ENCODE results near the gene NF2. TPM values are rescaled to one million over a fixed set of nuclear protein-coding genes. Genes with fewer than 3 reads are reported as not detected.

NF2 gene
- total and polyA plus RNA-seq, 2 of the 8 experiments (the other 6 are each of a cell fraction or from before 2014, with no cell fraction given): 17.6 to 53.6 TPM

DNA sequence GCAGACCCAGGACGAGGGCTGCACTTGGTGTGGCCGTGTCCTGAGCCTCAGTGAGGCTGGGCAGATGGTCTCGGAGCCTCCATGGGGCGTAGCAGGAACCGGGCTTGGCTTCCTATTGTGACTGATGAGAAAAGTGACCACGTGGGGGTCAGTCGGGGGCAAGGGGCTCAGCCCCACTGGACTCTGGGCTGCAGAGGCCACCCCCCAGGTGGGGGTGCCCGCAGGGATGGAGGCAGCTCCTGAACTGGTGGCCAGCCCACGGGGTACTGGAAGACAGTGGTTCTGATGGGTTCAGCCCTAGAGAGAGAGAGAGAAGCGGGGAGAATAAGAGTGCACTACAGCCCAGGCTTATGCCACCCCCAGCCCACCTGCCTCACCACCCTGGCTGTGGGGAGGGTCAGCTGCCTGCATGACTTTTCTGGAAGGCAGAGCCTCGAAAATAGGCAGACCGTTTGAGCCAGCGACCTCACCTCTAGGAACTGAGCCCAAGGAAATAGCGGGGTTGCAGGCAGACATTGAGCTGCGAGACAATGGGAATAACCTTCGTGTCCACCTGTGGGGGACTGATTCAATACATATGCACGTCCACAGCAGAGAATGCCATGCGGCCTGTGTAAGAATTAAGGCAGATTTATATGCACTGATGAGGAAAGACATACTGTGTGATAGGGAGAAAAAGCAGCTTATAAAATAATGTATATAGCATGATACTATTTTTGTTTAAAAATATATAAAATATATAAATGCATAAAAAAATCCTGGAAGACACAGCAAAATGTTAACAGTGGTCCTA is 127.8 kb downstream of the NF2 start:
- whole genome bisulfite sequencing, 2 experiments (ENCODE audit: extremely low coverage in 1 of 2, insufficient coverage in 1 of 2, insufficient read length in 1 of 2, insufficient replicate concordance in 2 of 2, low coverage in 1 of 2, low lambda C conversion rate in 2 of 2, missing lambda C conversion rate in 1 of 2): 89% methylated on average over 18 of the region's 18 CpGs; no CpG with 5 or more reads in 1 of the 2 experiments
- Histone ChIP-seq H3K4ac (replicated peaks; ENCODE audit: insufficient read length, low read depth, low read length) (no peak overlapping the region), H3K23ac (ENCODE audit: insufficient read length) (no peak overlapping the region), H2BK120ac (replicated peaks; ENCODE audit: low read depth, low read length) (no peak overlapping the region), H3K4me3 (ENCODE audit: extremely low read depth in 1 of 4, insufficient read depth in 2 of 4, low read depth in 3 of 4, low read length in 4 of 4) (no peak overlapping the region), H2BK5ac (ENCODE audit: low read depth, low read length) (no peak overlapping the region), H2AFZ (ENCODE audit: low read length) (no peak overlapping the region), H3K79me1 (ENCODE audit: low read depth, low read length) (no peaks in the 10 kb centered on the region), H3K27me3 (replicated peaks in 1 of 4; ENCODE audit: control insufficient read depth in 3 of 4, extremely low read depth in 1 of 4, insufficient read depth in 3 of 4, low read length in 3 of 4) (peaks cover 0 to 2% (median 0%) of the 10 kb centered on the region in 4 experiments; a peak in 2 of 7 replicates), H3K56ac (replicated peaks; ENCODE audit: insufficient read length, low read depth, low read length) (no peak overlapping the region), H3K4me1 (replicated peaks in 1 of 4; ENCODE audit: control insufficient read depth in 3 of 4, insufficient read depth in 4 of 4, low read length in 3 of 4) (peaks cover 0 to 18% (median 11%) of the 10 kb centered on the region in 4 experiments; a peak in 6 of 7 replicates), H3K27ac (ENCODE audit: low read depth, low read length) (no peak overlapping the region), H3K79me2 (ENCODE audit: control insufficient read depth in 1 of 2, insufficient read depth in 2 of 2, low read length in 2 of 2) (no peaks in the 10 kb centered on the region), H3K14ac (ENCODE audit: insufficient read length) (no peak overlapping the region), H3K18ac (ENCODE audit: extremely low read depth, low read length) (no peak overlapping the region), H4K20me1 (replicated peaks in 1 of 2; ENCODE audit: control insufficient read depth in 1 of 2, insufficient read depth in 2 of 2, low read length in 2 of 2) (no peaks in the 10 kb centered on the region), H2AK5ac (ENCODE audit: low read depth, low read length) (no peak overlapping the region), H3K4me2 (ENCODE audit: insufficient read depth in 1 of 2, low read depth in 2 of 2, low read length in 2 of 2) (no peak overlapping the region), H4K91ac (replicated peaks; ENCODE audit: insufficient read length, low read length) (no peak overlapping the region), H3K9ac (replicated peaks in 1 of 4; ENCODE audit: extremely low read depth in 1 of 4, low read depth in 3 of 4, low read length in 3 of 4) (no peak overlapping the region), H4K8ac (ENCODE audit: extremely low read depth, insufficient read depth, low read length) (no peak overlapping the region; the same call in 1 of the 2 replicates), H2BK20ac (ENCODE audit: low read length) (no peak overlapping the region), H2BK12ac (ENCODE audit: low read depth, low read length) (no peak overlapping the region), H2BK15ac (ENCODE audit: low read length) (no peak overlapping the region), H3K23me2 (ENCODE audit: low read depth, low read length) (no peaks in the 10 kb centered on the region), H4K5ac (ENCODE audit: insufficient read length, low read depth, low read length) (no peak overlapping the region), H3K36me3 (ENCODE audit: control insufficient read depth in 2 of 4, insufficient read depth in 4 of 4, low read length in 3 of 4) (no peaks in the 10 kb centered on the region), H3K9me3 (ENCODE audit: insufficient read depth in 2 of 2, low read depth in 1 of 2, low read length in 1 of 2) (no peaks in the 10 kb centered on the region)
- FAIRE-seq (no peak), DNase-seq (ENCODE audit: low read depth in 1 of 2, low spot score in 2 of 2) (no peak)
- TF ChIP-seq EGR1 (IDR thresholded peaks at IDR 0.05; ENCODE audit: borderline replicate concordance, low read depth, low read length) (no peak), PHF8 (conservative IDR thresholded peaks at IDR 0.05; ENCODE audit: low read depth, low read length) (no peak)
- ChIA-PET CTCF (ENCODE audit: partially characterized antibody) (interaction anchor here (0.6 to 2.8 kb wide), 7 partner anchors 9 to 319 kb away, joined by 3 to 8 read pairs (median 3); no protein-coding TSS in a partner anchor), POLR2A (ENCODE audit: partially characterized antibody) (interaction anchor here (1.7 kb wide), 1 partner anchor 10 kb away, joined by 3 read pairs; no protein-coding TSS in a partner anchor)
